Measurements from ENCODE around the gene TRIM13. TPM values are rescaled to one million over a fixed set of nuclear protein-coding genes. Genes with fewer than 3 reads are reported as not detected.

Gene TRIM13, protein sequence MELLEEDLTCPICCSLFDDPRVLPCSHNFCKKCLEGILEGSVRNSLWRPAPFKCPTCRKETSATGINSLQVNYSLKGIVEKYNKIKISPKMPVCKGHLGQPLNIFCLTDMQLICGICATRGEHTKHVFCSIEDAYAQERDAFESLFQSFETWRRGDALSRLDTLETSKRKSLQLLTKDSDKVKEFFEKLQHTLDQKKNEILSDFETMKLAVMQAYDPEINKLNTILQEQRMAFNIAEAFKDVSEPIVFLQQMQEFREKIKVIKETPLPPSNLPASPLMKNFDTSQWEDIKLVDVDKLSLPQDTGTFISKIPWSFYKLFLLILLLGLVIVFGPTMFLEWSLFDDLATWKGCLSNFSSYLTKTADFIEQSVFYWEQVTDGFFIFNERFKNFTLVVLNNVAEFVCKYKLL
- 24.3 and 40.9 TPM in 2 replicates for total RNA-seq

DNA sequence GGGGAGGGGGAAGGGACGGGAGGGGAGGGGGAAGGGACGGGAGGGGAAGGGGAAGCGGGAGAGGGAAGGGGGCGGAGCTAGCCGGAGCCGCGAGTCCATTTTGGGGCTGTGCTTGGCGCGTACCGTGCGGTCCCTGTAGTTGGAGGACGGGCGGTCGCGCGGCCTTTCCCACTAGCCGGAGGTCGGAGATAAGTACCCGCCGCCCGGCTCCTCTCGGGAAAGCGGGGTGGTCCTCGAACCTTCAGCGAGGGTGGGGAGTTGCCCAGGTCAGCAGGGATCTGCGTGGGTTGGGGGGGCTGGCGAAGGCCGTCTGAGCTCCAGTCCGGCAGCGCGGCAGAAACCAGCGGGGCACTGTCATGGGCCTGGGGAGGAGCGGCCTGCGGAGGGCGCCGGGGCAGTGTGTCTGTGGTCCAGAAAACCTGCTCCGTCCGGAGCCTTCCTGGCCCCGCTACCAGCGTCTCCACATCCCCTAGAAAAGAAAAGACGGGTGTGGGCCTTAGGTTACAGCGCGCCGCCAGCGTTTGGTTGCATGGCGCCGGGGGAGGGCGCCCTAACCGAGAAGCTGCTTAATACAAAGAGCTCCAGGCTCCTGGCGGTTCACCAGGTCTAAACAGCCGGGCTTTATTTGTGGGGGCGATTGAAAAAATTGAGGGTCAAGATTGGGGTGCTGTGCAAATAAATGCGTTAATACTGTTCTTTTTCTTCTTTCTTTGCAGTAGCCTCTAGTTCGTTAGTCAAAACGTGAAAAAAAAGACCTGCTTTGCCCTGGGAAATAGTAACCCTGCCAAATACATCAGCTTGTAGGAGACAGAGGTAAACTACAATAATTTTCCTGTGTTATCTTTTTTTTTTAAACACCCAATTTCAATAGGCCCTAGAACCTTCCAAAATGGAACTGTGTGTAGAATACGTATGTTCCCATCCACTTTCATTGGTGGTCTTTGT is at the start of gene TRIM13:
Gene TRIM13 (plus strand): TSS at position 92 of the 945 bp plus-strand sequence. CDS start 14,899 bp downstream, outside the sequence.

DNA sequence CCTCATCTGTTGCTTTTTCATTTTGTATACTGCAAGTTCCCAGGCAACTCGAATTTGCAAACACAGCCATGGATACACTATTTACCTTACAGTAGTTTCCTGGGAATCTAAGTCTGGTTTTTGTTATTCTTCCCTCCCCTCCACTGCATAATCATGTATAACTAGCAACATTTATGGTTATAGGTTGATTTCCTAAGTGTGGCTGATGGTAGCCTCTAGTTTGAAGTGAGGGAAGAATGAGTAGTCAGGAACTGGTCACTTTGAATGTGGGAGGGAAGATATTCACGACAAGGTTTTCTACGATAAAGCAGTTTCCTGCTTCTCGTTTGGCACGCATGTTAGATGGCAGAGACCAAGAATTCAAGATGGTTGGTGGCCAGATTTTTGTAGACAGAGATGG is 18.4 kb downstream of the TRIM13 start, which contains the start of gene KCNRG:
Gene KCNRG (plus strand): TSS at position 187 of the 400 bp plus-strand sequence. CDS start 50 bp downstream, at position 237.

Other genes with a start within 250 kb of the TRIM13 start
- 26.7 and 35.6 TPM in 2 replicates for gene KPNA3, start 204.4 kb upstream of the TRIM13 start, total RNA-seq
- gene SPRYD7, start 60.7 kb upstream of the TRIM13 start, total RNA-seq = 8.0 and 8.5 TPM in 2 replicates
- gene KCNRG, start 18.4 kb downstream of the TRIM13 start, total RNA-seq = 4.3 and 4.5 TPM in 2 replicates

Measured in tracheal epithelial cell (primary cell).